ENCODE measurements around the gene SLC23A2.

SLC23A2 gene

GRCh38 chr20:4946986-4947385, 54.3 kb downstream of the SLC23A2 start:
- TF ChIP-seq CTCF (IDR thresholded peaks at IDR 0.05) = no peak
- Histone ChIP-seq H3K27ac (no peak overlapping the region), H3K4me1 (ENCODE audit: control insufficient read depth in 1 of 2, insufficient read depth in 1 of 2, low read depth in 1 of 2, low read length in 1 of 2) (peaks cover 0 to 7% of the 10 kb centered on the region in 2 experiments), H3K9me3 (no peaks in the 10 kb centered on the region), H3K36me3 (no peaks in the 10 kb centered on the region), H3K27me3 (no peaks in the 10 kb centered on the region), H3K4me3 (ENCODE audit: low read depth in 1 of 2, low read length in 1 of 2) (no peak overlapping the region)

- H3K4me1 ChIP-seq (ENCODE audit: control insufficient read depth in 1 of 2, insufficient read depth in 1 of 2, low read depth in 1 of 2, low read length in 1 of 2) = peaks cover 0 to 7% of the 10 kb centered on the region in 2 experiments
- TF ChIP-seq CTCF (IDR thresholded peaks at IDR 0.05) = no peak
- H3K27me3 ChIP-seq = no peaks in the 10 kb centered on the region
- H3K4me3 ChIP-seq (ENCODE audit: low read depth in 1 of 2, low read length in 1 of 2) = no peak overlapping the region
- H3K27ac ChIP-seq = no peak overlapping the region
- no peaks in the 10 kb centered on the region for H3K9me3 ChIP-seq
- H3K36me3 ChIP-seq = no peaks in the 10 kb centered on the region
Measured at GRCh38 chr20:4946585-4946984, 54.7 kb downstream of the SLC23A2 start.

GRCh38 chr20:4944518-4945313, 56.6 kb downstream of the SLC23A2 start:
- no peaks in the 10 kb centered on the region for H3K27me3 ChIP-seq
- no peaks in the 10 kb centered on the region for H3K9me3 ChIP-seq
- TF ChIP-seq CTCF (IDR thresholded peaks at IDR 0.05) = no peak
- H3K4me1 ChIP-seq (ENCODE audit: control insufficient read depth in 1 of 2, insufficient read depth in 1 of 2, low read depth in 1 of 2, low read length in 1 of 2) = peaks cover 0 to 3% of the 10 kb centered on the region in 2 experiments
- no peaks in the 10 kb centered on the region for H3K36me3 ChIP-seq
- H3K27ac ChIP-seq = no peak overlapping the region
- H3K4me3 ChIP-seq (ENCODE audit: low read depth in 1 of 2, low read length in 1 of 2) = no peak overlapping the region

GRCh38 chr20:4942331-4942730, 59.0 kb downstream of the SLC23A2 start:
- no peaks in the 10 kb centered on the region for H3K27me3 ChIP-seq
- no peaks in the 10 kb centered on the region for H3K36me3 ChIP-seq
- H3K27ac ChIP-seq = no peak overlapping the region
- H3K4me3 ChIP-seq (ENCODE audit: low read depth in 1 of 2, low read length in 1 of 2) = no peak overlapping the region
- TF ChIP-seq CTCF (IDR thresholded peaks at IDR 0.05) = no peak
- H3K4me1 ChIP-seq (ENCODE audit: control insufficient read depth in 1 of 2, insufficient read depth in 1 of 2, low read depth in 1 of 2, low read length in 1 of 2) = no peaks in the 10 kb centered on the region
- H3K9me3 ChIP-seq = no peaks in the 10 kb centered on the region

- Histone ChIP-seq H3K4me3 (ENCODE audit: low read depth in 1 of 2, low read length in 1 of 2) (no peak overlapping the region), H3K9me3 (no peaks in the 10 kb centered on the region), H3K4me1 (ENCODE audit: control insufficient read depth in 1 of 2, insufficient read depth in 1 of 2, low read depth in 1 of 2, low read length in 1 of 2) (no peaks in the 10 kb centered on the region), H3K27me3 (no peaks in the 10 kb centered on the region), H3K27ac (no peak overlapping the region), H3K36me3 (no peaks in the 10 kb centered on the region)
- TF ChIP-seq CTCF (IDR thresholded peaks at IDR 0.05) = no peak
Measured at GRCh38 chr20:4937407-4938319, 63.6 kb downstream of the SLC23A2 start.

Data from neutrophil (primary cell).